H1 (cell line): ENCODE data around the gene PRXL2A. TPM values are rescaled to one million over a fixed set of nuclear protein-coding genes. Genes with fewer than 3 reads are reported as not detected.

Experiments used
- SAP30 ChIP-seq: fragments of 300-600 bp; sonication (generic); IDR thresholded peaks from 2 replicates; pipeline ENCODE4 v1.7.1; 2012; ENCODE audit warnings: low read length, moderate library complexity, mild to moderate bottlenecking, inconsistent platforms; ENCODE audit not compliant: insufficient read depth, insufficient replicate concordance
- polyA plus RNA-seq, 7 experiments: library from polyadenylated mRNA; depleted of rRNA in 3 of 7; stranded (reverse) in 5 of 7; unstranded in 2 of 7; fragments of >200 nt in 5 of 7; fragments of 200-250 nt in 2 of 7; gene quantifications; 1 replicate in 5 of 7; 2 replicates in 1 of 7; 4 replicates in 1 of 7; pipeline versions ENCODE4 v1.2.1 to v1.2.3, GENCODE V29; 2011 to 2013; ENCODE audit warnings: missing spikeins in 2 of 7, mixed read lengths in 2 of 7
- total RNA-seq: library from RNA; stranded (reverse); fragmentation: NEBNext Ultra II Directional; extraction: Animal tissue kit (Norgen Biotek cat#: 25700); gene quantifications from 2 replicates; pipeline ENCODE4 v1.2.1, GENCODE V29; 2021

Gene PRXL2A
- total and polyA plus RNA-seq, 2 of the 8 experiments (the other 6 are each of a cell fraction or from before 2014, with no cell fraction given), result 13.4 to 58.3 TPM

- no peak for TF ChIP-seq SAP30
- TF ChIP-seq, all 59 proteins: peak for 0
Observed at GRCh38 chr10:80485946-80486764, 77.8 kb downstream of the PRXL2A start (continued).

Other genes with a start within 250 kb of the PRXL2A start
- gene ANXA11, start 203.0 kb upstream of the PRXL2A start, total RNA-seq, result 70.6 and 84.9 TPM in 2 replicates
- gene ANXA11, start 203.0 kb upstream of the PRXL2A start, polyA plus RNA-seq (2011; rRNA removed), result 40.5 and 58.7 TPM in 2 replicates
- gene MAT1A, start 118.9 kb upstream of the PRXL2A start, total RNA-seq, result 2.9 and 4.1 TPM in 2 replicates
- gene MAT1A, start 118.9 kb upstream of the PRXL2A start, polyA plus RNA-seq (2011; rRNA removed), result 4.4 and 6.4 TPM in 2 replicates
- gene DYDC1, start 51.8 kb upstream of the PRXL2A start, total RNA-seq, result 0.44 TPM in 1 of 2 replicates, not detected in the other
- gene DYDC1, start 51.8 kb upstream of the PRXL2A start, polyA plus RNA-seq (2011; rRNA removed), result 0.11 TPM in 1 of 2 replicates, not detected in the other
- 3.5 and 5.2 TPM in 2 replicates for gene DYDC2, start 51.8 kb upstream of the PRXL2A start, total RNA-seq
- 0.88 and 1.5 TPM in 2 replicates for gene DYDC2, start 51.8 kb upstream of the PRXL2A start, polyA plus RNA-seq (2011; rRNA removed)
- 57.8 and 57.9 TPM in 2 replicates for gene TSPAN14, start 45.8 kb downstream of the PRXL2A start, total RNA-seq
- gene TSPAN14, start 45.8 kb downstream of the PRXL2A start, polyA plus RNA-seq (2011; rRNA removed), result 47.4 and 54.7 TPM in 2 replicates
- gene SH2D4B, start 129.4 kb downstream of the PRXL2A start, total RNA-seq, result 0.10 and 0.13 TPM in 2 replicates
- gene SH2D4B, start 129.4 kb downstream of the PRXL2A start, polyA plus RNA-seq (2011; rRNA removed), result 0.06 TPM in 1 of 2 replicates, not detected in the other